K562 (cell line): ENCODE data around the gene ERP27. TPM values are rescaled to one million over a fixed set of nuclear protein-coding genes. Genes with fewer than 3 reads are reported as not detected.

Experiments used
- ARID1B ChIP-seq: fragments of 450-650 bp; IDR thresholded peaks from 2 replicates; pipeline ENCODE4 v1.6.1; 2016; ENCODE audit warnings: antibody characterized with exemption, mild to moderate bottlenecking, inconsistent platforms
- BRF1 ChIP-seq: IDR thresholded peaks from 3 replicates; pipeline ENCODE4 v1.6.1; 2011; ENCODE audit warnings: borderline replicate concordance, mild to moderate bottlenecking; ENCODE audit not compliant: insufficient read length; ENCODE audit errors: extremely low read depth
- CEBPG ChIP-seq, 3 experiments: fragments of 200-800 bp in 1 of 3; sonication (Bioruptor generic) in 1 of 3; sonication (generic) in 1 of 3; formaldehyde crosslinking in 1 of 3; IDR thresholded peaks in 2 of 3; conservative IDR thresholded peaks in 1 of 3; 2 replicates each; pipeline versions ENCODE4 v1.6.1 to v1.8.0; 2016 to 2022; ENCODE audit warnings: missing compliant biosample characterization in 2 of 3, missing genetic modification characterization in 2 of 3, mild to moderate bottlenecking in 1 of 3, missing genetic modification reagents in 1 of 3
- CLOCK ChIP-seq: fragments of 250-450 bp; sonication (Bioruptor Pico); IDR thresholded peaks from 2 replicates; pipeline ENCODE4 v1.4.0; 2020; ENCODE audit warnings: mild to moderate bottlenecking, moderate library complexity, borderline replicate concordance
- CSDE1 ChIP-seq, 2 experiments: fragments of 450-650 bp; IDR thresholded peaks; 2 replicates each; pipeline ENCODE4 v1.6.1; 2016; ENCODE audit warnings: mild to moderate bottlenecking in 1 of 2
- FOXO4 ChIP-seq: fragments of 450-650 bp; formaldehyde crosslinking; IDR thresholded peaks from 2 replicates; pipeline ENCODE4 v1.4.0; 2020; ENCODE audit warnings: mild to moderate bottlenecking, moderate library complexity
- HIVEP1 ChIP-seq: fragments of 250-450 bp; sonication (Bioruptor Pico); IDR thresholded peaks from 2 replicates; pipeline ENCODE4 v1.4.0; 2020; ENCODE audit warnings: mild to moderate bottlenecking
- HMBOX1 ChIP-seq: sonication (generic); IDR thresholded peaks from 2 replicates; pipeline ENCODE4 v1.6.1; 2016
- POLR2H ChIP-seq: IDR thresholded peaks from 2 replicates; pipeline ENCODE4 v1.6.1; 2016; ENCODE audit warnings: missing genetic modification characterization, low read depth, mild to moderate bottlenecking, control low read depth, missing compliant biosample characterization, moderate library complexity
- STAG1 ChIP-seq: sonication (generic); formaldehyde crosslinking; IDR thresholded peaks from 2 replicates; pipeline ENCODE4 v1.5.0; 2020; ENCODE audit warnings: missing genetic modification reagents, borderline replicate concordance
- TAF1 ChIP-seq: IDR thresholded peaks from 2 replicates; pipeline ENCODE4 v1.6.1; 2011; ENCODE audit warnings: mild to moderate bottlenecking, low read length, moderate library complexity; ENCODE audit not compliant: insufficient read depth, control insufficient read depth, severe bottlenecking; ENCODE audit errors: extremely low read depth
- THAP12 ChIP-seq: fragments of 250-450 bp; sonication (Bioruptor Pico); IDR thresholded peaks from 2 replicates; pipeline ENCODE4 v1.9.0; 2021; ENCODE audit warnings: mild to moderate bottlenecking, inconsistent platforms
- XRCC5 ChIP-seq: fragments of 200-400 bp; formaldehyde crosslinking; IDR thresholded peaks from 2 replicates; pipeline ENCODE4 v1.6.1; 2017; ENCODE audit warnings: low read depth, mild to moderate bottlenecking, low read length
- ZNF212 ChIP-seq: fragments of 450-650 bp; formaldehyde crosslinking; IDR thresholded peaks from 2 replicates; pipeline ENCODE4 v1.4.0; 2020; ENCODE audit warnings: mild to moderate bottlenecking
- ZNF408 ChIP-seq: fragments of 250-450 bp; sonication (Bioruptor Pico); IDR thresholded peaks from 2 replicates; pipeline ENCODE4 v1.4.0; 2020; ENCODE audit warnings: low read depth, mild to moderate bottlenecking, moderate library complexity
- ZNF695 ChIP-seq: fragments of 450-650 bp; formaldehyde crosslinking; IDR thresholded peaks from 2 replicates; pipeline ENCODE4 v1.4.0; 2020; ENCODE audit warnings: mild to moderate bottlenecking, moderate library complexity
- polyA plus RNA-seq, 8 experiments: library from polyadenylated mRNA; depleted of rRNA in 4 of 8; stranded (reverse) in 5 of 8; unstranded in 3 of 8; fragments of >200 nt; fragmentation: Nextera tagmentation in 2 of 8; fragmentation: Illumina TruSeq in 1 of 8; extraction: Ambion mirVana in 2 of 8; extraction: Trizol in 1 of 8; gene quantifications; 2 replicates each; pipeline versions ENCODE4 v1.2.1 to v1.2.3, GENCODE V29; 2011 to 2014; ENCODE audit warnings: inconsistent platforms in 1 of 8, missing spikeins in 1 of 8
- total RNA-seq, 7 experiments: library from RNA; depleted of rRNA in 6 of 7; stranded (reverse); fragments of >200 nt in 6 of 7; fragmentation: Illumina TruSeq in 2 of 7; extraction: Trizol in 2 of 7; gene quantifications; 2 replicates each; pipeline versions ENCODE4 v1.2.1 to v1.2.3, GENCODE V29; 2011 to 2021; ENCODE audit warnings: low replicate concordance in 1 of 7

ERP27 gene
- total and polyA plus RNA-seq, 9 of the 15 experiments (the other 6 are each of a cell fraction or from before 2014, with no cell fraction given): 0.07 to 0.27 (median 0.11) TPM; not detected in 6

- TF ChIP-seq POLR2H (tag): peak; percentile 67
- TF ChIP-seq TAF1: no peak
- no peak for TF ChIP-seq STAG1 (CRISPR knock-in tag)
- no peak for TF ChIP-seq FOXO4 (CRISPR knock-in tag)
- TF ChIP-seq ARID1B: no peak
- TF ChIP-seq HIVEP1 (CRISPR knock-in tag): no peak
- TF ChIP-seq BRF1: no peak
- no peak for TF ChIP-seq ZNF212 (CRISPR knock-in tag)
- no peak for TF ChIP-seq CSDE1 (IDR thresholded peaks at IDR 0.05)
- 0 out of 2 replicates have a peak, but pooled peaks have one; percentile 20 for TF ChIP-seq HMBOX1
- no peak for TF ChIP-seq CLOCK (CRISPR knock-in tag)
- TF ChIP-seq ZNF408 (CRISPR knock-in tag): no peak
- no peak for TF ChIP-seq THAP12 (CRISPR knock-in tag)
- TF ChIP-seq XRCC5: no peak
- TF ChIP-seq CEBPG (CRISPR knock-in tag; IDR thresholded peaks at IDR 0.05): no peak
- TF ChIP-seq CEBPG (tag; conservative IDR thresholded peaks at IDR 0.05 in 1 of 2, IDR thresholded peaks at IDR 0.05 in 1 of 2): no peak
- TF ChIP-seq ZNF695 (CRISPR knock-in tag): no peak
These were observed 23.3 kb upstream of the ERP27 start, which contains the start of gene ARHGDIB (continued) for GRCh38 chr12:14961466-14962152.
